ENCODE data around the gene C3orf38.

Gene C3orf38

GRCh38 chr3:88147261-88147660 lies 2.5 kb upstream of the C3orf38 start:
- TF ChIP-seq, protein P1, sequence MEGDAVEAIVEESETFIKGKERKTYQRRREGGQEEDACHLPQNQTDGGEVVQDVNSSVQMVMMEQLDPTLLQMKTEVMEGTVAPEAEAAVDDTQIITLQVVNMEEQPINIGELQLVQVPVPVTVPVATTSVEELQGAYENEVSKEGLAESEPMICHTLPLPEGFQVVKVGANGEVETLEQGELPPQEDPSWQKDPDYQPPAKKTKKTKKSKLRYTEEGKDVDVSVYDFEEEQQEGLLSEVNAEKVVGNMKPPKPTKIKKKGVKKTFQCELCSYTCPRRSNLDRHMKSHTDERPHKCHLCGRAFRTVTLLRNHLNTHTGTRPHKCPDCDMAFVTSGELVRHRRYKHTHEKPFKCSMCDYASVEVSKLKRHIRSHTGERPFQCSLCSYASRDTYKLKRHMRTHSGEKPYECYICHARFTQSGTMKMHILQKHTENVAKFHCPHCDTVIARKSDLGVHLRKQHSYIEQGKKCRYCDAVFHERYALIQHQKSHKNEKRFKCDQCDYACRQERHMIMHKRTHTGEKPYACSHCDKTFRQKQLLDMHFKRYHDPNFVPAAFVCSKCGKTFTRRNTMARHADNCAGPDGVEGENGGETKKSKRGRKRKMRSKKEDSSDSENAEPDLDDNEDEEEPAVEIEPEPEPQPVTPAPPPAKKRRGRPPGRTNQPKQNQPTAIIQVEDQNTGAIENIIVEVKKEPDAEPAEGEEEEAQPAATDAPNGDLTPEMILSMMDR (IDR thresholded peaks at IDR 0.05), result no peak

- TF ChIP-seq, protein P1 (IDR thresholded peaks at IDR 0.05), result no peak
Observed at GRCh38 chr3:88148651-88149050, 1.1 kb upstream of the C3orf38 start.

DNA sequence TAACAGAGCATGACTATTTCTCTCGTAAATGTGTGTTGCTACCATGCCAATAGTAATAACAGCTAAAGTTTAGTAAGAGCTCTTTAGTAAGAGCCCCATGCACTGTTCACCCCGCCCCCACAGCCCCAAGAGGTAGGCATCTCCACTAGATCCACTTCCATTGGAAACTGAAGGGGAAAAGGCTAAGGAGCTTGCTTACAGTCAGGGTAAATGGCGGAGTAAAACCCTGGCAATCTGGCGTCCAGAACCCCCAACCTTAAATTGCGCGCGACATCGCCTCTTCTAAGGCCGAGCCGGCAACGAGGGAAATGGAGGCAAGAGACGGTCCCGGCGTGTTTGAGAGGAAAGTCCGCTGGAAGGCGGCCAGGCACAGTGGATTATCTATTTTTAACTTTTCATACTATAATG lies 654 bp upstream of the C3orf38 start:
- TF ChIP-seq, protein P1 (IDR thresholded peaks at IDR 0.05), result no peak

- TF ChIP-seq, protein P1 (IDR thresholded peaks at IDR 0.05), result no peak
Observed at GRCh38 chr3:88150371-88150770, 612 bp downstream of the C3orf38 start.

GRCh38 chr3:88150806-88151205 lies 1.0 kb downstream of the C3orf38 start:
- TF ChIP-seq, protein P1 (IDR thresholded peaks at IDR 0.05), result no peak

DNA sequence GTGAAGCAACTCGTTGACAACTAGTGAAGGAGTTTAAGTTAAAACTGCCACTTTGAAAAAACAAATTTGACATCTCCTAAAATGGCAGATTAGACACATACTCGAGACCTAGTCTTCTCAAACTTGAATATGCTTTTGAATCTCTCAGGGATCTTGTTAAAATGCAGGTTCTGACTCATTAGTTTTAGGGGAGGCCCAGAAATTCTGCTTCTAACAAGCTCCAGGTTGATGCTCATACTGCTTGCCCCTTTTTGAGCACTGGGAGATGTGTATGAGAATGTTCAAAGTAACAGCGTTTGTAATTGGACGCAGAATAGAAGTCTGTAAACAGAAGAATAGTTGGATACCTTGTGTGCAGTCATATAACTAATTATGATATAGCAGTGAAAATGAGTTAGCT lies 1.6 kb downstream of the C3orf38 start:
- TF ChIP-seq, protein P1 (IDR thresholded peaks at IDR 0.05), result no peak

DNA sequence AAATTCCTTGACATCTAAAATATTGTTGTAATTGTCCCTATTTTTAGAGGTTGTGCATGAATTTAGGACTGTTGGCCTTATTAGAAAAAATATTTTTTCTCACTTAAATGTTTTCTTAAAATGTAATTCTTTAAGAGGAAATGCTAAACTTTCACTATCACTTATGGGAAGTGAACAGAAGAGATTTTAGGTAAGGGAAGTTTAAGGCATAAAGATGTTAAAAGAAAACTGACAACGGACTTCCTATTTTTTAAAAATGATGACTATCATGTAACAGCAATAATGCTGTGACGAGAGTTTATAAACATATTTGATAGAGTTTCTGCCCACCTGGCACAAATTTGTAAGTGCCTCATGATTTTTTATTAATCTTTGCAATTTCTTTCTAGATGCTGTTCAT lies 3.1 kb downstream of the C3orf38 start:
- TF ChIP-seq, protein P1 (IDR thresholded peaks at IDR 0.05), result no peak

GRCh38 chr3:88166419-88166971 lies 16.7 kb downstream of the C3orf38 start:
- TF ChIP-seq, protein P1 (IDR thresholded peaks at IDR 0.05), result no peak

All from LNCAP (cell line).